Transverse colon (tissue), 4 donors: Measurements from ENCODE around the gene MGA.

Source experiments
- EP300 ChIP-seq: sonication (generic); formaldehyde crosslinking; IDR thresholded peaks from one replicate; pipeline ENCODE4 v1.6.1; 2017; ENCODE audit warnings: antibody characterized with exemption, low read depth
- POLR2A ChIP-seq: fragments of 450-650 bp; IDR thresholded peaks from one replicate; pipeline ENCODE4 v1.6.1; 2016; ENCODE audit warnings: antibody characterized with exemption, mild to moderate bottlenecking, moderate library complexity
- POLR2AphosphoS5 ChIP-seq, 3 donors: sonication (generic); formaldehyde crosslinking; IDR thresholded peaks; one replicate each; pipeline ENCODE4 v1.6.1; 2016; ENCODE audit warnings: antibody characterized with exemption in 3 of 3
- TF ChIP-seq, protein P1 (sequence below), 5 experiments: fragments of 200-600 bp in 3 of 5; fragments of 450-650 bp in 2 of 5; sonication (generic) in 3 of 5; IDR thresholded peaks; 1 replicate in 2 of 5; 2 replicates in 3 of 5; pipeline ENCODE4 v1.5.1; 2016 to 2017; ENCODE audit warnings: antibody characterized with exemption in 5 of 5, inconsistent platforms in 3 of 5, mild to moderate bottlenecking in 2 of 5, moderate library complexity in 1 of 5

- TF ChIP-seq POLR2AphosphoS5 (IDR thresholded peaks at IDR 0.05) (no peak), POLR2A (no peak), EP300 (no peak)
- TF ChIP-seq, protein P1, sequence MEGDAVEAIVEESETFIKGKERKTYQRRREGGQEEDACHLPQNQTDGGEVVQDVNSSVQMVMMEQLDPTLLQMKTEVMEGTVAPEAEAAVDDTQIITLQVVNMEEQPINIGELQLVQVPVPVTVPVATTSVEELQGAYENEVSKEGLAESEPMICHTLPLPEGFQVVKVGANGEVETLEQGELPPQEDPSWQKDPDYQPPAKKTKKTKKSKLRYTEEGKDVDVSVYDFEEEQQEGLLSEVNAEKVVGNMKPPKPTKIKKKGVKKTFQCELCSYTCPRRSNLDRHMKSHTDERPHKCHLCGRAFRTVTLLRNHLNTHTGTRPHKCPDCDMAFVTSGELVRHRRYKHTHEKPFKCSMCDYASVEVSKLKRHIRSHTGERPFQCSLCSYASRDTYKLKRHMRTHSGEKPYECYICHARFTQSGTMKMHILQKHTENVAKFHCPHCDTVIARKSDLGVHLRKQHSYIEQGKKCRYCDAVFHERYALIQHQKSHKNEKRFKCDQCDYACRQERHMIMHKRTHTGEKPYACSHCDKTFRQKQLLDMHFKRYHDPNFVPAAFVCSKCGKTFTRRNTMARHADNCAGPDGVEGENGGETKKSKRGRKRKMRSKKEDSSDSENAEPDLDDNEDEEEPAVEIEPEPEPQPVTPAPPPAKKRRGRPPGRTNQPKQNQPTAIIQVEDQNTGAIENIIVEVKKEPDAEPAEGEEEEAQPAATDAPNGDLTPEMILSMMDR (IDR thresholded peaks at IDR 0.05), result no peak
Observed at GRCh38 chr15:41791547-41791937, 131.3 kb downstream of the MGA start.
